Endometrial microvascular endothelial cells (primary cell): ENCODE results near the gene XCL1. TPM values are rescaled to one million over a fixed set of nuclear protein-coding genes. Genes with fewer than 3 reads are reported as not detected.

ENCODE experiments used
- in situ Hi-C: cut with HindIII; loops from 2 replicates; pipeline ENCODE4 v1.10.0; 2017; ENCODE audit warnings: low sequenced_read_pairs, low pct_unique_long_range_greater_than_20kb; ENCODE audit errors: inconsistent ontology term
- total RNA-seq: library from RNA; depleted of rRNA; stranded (reverse); fragments of >200 nt; gene quantifications from one replicate; pipeline ENCODE4 v1.2.3, GENCODE V29; 2015; ENCODE audit errors: inconsistent ontology term

Gene XCL1
- total RNA-seq, 1 donor from 2014 or later: not detected

DNA sequence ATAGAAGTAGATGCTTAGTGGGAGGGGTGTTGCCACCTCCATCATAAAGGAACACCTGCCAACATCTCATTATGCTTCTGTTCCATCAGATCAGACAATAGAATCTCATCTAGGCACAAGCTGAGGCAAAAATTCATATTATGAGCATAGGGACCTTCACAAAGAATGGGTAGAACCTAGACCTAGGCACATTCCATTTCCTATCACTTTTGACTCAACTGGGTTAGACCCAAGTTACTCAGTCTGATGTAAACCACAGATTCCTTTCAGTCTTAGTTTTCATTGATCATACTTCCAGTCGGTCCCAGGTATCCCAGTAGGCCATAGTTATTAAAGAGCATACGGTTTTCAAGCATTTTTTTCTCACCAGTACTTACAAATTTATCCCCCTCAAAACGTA is 21.7 kb downstream of the XCL1 start:
- in situ Hi-C loops: no loop called here

DNA sequence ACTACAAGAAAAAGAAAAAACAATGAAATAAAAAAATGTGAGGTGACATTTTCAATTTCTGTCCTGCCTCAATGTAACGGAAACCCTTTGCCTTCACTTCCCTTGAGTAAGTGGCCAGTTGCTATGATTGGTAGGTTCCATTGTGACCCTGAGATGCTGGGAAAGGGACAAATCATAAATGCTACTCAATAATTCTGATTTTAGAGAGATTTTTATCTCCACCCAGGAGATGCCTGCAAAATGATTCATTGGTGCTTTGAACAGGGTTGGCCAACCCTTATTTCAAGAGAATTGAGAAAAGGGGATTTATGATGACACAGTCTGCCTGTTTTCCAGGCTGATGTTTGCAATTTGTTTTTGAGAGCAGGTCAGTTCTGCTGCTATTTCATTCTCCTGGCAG is 22.5 kb downstream of the XCL1 start:
- in situ Hi-C loops: no loop called here

DNA sequence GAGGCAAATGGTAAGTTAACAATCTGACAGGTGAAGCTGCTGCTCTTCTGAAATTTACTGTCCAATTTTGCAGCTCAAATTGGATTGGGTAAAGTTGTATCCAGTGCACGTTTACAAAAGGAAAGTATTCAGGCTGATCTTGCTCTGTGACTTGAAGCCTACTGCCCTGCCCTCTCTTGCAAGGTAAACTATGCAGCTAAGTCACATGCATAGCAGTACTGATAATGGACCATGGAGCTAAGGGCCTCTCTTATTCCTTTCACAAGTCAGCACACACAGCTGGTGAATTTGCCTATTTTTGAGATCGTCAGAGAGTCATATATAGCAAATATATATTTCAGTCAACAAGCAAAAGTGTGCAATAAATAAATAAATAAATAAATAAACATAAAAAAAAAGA is 23.2 kb downstream of the XCL1 start:
- in situ Hi-C loops: no loop called here

DNA sequence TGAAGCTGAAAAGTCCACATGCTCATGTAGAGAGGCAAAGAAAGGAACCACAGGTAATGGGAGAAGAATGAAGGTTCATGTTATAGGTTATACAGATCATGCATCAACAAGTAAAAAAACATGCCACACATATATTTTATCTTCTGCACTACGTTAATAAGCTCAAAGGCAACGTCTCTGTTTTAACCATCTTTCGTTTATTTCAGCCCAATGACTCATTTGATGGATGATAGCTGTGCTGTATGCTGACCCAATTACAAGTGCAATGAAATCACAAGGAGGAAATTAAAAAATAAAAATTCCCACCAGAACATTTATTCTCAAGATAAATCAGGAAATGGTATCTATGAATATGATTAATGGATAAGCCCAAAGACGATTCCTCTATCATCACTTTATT is 24.6 kb downstream of the XCL1 start:
- in situ Hi-C loops: no loop called here

DNA sequence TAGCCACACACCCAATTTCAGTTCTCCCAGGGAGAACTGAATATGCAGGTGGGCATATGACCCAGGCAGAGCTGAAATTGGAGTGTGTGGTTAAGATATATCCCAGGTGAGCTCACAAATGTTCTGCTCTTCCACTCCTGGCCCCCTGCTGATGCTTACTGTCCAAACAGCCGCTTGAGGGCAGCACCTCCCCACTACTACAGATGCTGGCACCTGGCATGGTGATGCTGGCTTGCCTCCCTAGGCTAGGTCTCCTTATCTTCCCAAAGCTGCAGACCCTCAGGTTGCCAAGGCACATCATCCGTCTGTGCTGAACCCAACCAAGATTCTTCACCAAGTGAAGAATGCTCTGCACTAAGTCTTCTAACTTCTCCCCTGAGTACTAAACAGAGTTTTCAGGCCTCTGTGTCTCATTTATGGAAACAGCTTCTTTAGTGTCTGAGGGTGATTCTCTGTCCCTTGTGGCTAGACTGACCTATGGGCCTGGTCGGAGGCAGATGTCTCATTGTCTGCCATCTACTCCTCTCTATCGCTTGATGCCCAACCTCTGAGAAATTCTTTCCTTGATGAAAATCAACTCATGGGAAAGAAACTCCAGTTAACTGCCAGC is 27.2 kb downstream of the XCL1 start:
- in situ Hi-C loops: no loop called here

DNA sequence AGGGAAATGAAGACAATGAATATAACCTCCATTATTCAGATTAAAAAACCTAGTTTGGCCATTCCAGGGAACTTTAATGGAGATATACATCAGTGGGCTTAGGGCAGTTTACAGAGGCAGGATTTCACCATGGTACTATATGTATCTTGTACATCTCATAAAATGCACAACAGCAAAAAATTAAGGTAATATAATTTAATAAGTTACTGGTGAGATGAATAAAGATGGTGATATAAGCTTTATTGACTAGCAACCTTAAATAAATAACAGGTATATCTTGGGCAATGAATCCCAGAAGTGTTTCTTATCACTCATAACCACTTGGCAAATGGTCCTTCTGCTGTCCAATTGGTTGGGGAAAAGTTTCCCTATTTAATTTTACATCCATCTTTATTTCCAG is 29.0 kb downstream of the XCL1 start:
- in situ Hi-C loops: no loop called here

DNA sequence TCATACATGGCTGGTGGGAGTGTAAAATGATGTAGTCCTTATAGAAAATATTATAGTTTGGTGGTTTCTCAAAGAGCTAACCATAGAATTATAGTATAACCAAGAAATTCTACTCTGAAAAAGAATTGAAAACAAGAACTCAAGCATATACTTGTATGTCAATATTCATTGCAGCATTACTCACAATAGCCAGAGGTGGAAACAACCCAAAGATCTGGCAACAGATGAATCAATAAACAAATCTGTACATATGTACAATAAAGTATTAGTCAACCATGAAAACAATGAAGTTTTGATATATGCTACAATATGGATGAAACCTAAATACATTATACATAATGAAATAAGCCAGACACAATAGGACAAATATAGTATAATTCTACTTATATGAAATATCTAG is 29.7 kb downstream of the XCL1 start:
- in situ Hi-C loops: no loop called here

DNA sequence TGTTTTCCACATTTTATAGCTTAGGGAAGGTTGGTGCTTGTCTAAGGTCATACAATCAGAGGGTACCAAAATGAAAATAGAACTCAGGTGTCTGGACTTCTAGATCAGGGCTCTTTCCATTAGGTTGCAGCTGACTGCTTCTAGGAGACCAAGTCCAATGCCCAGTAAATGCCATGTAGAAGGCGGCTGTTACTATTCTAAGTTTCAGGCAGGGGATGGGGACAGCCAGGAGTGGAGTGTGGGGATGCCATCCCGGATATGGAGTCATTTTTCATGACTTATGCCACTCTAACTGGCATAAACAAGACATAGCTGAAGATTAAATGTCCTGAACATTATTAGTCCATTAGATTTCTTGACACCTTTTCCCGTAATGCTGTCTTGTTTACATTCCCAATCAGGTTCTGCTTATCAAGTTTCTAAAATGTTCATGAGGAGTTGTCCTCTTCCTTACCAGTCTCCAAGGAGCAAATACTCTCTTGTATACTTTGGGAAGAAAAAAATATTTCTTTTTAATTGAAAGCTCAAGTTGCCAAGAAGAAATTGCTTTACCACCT is 31.5 kb downstream of the XCL1 start:
- in situ Hi-C loops: no loop called here

DNA sequence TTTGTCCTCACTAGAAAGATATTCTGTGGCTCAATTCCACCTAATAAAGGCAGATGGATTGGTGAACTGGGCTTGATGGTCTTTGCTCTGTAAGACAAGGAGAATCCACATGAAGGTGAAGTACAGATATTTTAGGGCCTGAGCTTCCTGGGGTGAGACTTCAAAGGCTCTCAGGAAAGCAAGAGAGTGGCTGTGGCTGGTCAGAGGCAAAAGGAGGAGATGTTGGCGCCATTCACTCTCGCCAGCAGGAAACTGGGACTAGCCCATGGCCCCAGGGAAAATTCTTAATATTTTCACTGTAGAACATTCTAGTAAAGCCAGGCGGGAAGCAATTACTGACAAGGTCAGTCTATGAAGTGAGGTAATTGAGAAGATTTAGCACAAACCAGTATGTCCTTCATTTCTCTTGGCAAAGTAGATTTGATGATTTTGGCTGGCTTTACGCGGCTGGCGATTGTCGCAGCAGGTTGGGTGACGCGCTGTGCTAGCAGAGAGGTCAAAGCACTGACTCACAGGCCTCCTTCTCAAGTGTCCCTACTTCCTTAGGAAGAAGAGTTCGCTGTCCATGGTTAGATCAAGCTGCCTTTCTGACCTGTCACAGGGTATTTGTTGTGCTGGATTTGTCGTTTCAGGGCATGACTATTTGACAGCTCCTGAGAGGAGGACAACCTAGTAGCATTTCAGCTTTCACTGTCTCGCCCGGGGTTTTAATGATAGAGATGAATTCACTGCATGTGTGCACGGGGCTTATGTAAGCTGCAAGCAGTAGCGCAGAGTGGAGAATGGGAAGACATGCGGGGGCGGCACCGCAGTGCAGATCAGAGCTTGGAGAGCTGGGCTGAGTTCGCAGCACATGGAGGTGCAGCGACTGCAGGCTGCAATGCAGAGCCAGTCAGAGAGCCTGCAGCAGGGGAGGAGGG is 32.7 kb downstream of the XCL1 start:
- in situ Hi-C loops: no loop called here

DNA sequence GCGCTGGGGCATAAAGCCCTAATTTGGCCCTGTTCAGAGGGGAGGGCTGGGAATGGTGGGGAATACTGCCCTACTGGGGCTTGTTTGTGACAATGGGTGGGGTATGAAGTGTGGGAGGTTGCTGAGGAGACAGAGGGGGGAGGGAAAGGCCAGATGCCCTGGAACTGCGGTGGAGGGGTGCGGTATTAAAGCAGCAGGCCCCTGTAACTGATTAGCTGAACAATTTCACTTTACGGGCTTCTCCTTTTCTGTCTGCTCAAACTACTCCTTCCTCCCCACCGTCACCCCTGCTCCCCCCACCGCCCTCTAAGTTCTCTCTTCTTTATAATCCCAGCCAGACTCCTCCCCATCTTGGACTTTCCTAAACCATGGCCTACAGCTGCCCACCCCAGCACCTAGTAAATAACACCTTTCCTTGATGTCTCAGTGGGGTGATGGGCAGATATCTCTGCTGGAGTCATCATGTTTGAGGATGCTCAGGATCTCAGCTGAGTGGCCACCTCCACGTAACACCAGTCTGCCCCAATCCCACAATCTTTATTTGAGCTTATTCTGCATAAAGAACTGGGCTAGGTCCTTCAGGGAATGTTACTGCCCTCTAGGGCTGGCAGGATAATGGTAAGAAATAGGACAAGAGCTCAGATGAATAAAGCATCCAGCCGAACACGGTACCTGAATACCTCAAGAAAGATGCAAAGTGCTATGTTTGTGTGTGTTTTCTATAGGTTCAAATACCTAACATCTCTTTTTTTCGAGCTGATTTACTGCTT is 33.5 kb downstream of the XCL1 start:
- in situ Hi-C loops: no loop called here

DNA sequence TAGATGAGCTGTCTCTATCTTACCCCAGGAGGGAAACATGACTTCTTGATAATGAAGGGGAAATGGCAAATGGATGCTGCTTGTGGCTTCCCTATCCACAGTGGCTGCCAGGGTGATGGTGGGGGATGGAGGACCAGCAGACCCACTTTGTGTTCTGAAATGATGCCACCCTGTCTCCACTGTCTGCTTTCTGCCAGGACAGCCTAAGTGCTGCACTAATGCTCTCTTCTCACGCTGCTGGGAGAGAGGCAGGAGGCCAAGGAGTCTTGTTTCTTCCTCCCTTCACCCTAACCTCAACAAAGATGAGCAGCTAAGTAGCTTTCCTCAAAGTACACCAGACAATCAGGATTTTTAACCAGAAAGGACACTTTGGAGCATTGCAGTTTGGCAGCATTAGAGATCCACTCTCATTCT is 36.6 kb downstream of the XCL1 start:
- in situ Hi-C loops: no loop called here

DNA sequence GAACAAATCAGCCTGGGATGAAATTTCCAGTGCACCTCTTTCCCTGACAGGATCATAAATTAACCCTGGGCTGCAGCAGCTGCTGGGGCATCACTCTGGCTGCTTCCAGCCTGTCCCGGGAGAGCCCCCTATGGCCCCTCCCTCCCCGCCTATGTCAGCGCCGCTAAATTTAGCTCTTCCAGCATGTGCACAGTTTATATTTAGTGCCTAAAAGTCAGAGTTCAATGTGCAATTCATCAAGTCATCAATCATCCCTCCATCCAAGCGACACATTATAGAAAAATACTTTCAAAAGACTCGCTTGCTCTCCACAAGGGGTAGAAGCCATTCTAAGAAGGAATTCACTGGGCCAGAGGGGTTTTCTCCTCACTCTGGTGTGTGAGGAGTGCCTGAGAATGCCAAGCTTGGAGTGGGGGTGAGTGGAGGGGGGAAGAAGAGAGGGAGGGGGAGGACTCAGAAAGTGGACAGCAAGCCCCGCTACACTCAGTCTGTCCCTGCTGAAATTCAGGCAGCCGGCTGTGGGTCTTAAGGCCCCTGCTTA is 37.4 kb downstream of the XCL1 start:
- in situ Hi-C loops: no loop called here

DNA sequence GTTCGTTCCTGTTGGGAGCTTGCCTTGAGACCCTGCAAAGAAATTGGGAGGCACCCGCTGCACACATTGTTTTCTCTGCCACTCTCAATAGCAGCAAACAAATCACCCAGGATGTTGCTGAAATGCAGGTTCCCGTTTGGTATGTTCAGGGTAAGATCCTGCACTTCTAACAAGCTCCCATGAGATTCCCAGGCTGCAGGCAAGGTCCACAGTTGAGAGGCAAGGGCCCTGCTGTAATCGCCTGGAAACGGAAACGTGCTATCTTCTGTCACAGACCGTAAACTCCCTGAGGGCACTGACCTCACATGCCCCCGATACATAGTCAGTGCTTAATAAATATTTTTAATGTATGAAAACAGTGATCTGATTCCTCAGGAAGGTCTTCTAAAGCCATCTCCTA is 37.8 kb downstream of the XCL1 start:
- in situ Hi-C loops: no loop called here

DNA sequence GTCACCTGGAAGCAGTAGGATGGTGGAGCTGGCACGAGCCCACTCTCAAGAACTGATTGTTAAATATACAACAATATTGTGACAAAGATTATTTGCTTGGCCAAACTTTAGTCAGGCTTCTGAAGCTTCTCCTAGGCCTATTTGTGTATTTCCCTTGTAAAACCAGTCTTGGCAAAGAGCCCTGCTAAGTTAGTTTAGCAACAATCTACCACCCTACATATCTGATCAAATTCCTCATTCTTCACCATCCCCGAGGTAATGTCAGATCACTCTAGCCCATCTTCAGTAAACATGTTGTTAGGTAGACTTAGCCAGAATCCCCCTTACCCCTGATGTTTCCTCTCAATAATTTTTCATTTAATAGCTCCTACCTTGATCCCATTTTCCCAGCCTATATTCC is 39.6 kb downstream of the XCL1 start:
- in situ Hi-C loops: no loop called here

DNA sequence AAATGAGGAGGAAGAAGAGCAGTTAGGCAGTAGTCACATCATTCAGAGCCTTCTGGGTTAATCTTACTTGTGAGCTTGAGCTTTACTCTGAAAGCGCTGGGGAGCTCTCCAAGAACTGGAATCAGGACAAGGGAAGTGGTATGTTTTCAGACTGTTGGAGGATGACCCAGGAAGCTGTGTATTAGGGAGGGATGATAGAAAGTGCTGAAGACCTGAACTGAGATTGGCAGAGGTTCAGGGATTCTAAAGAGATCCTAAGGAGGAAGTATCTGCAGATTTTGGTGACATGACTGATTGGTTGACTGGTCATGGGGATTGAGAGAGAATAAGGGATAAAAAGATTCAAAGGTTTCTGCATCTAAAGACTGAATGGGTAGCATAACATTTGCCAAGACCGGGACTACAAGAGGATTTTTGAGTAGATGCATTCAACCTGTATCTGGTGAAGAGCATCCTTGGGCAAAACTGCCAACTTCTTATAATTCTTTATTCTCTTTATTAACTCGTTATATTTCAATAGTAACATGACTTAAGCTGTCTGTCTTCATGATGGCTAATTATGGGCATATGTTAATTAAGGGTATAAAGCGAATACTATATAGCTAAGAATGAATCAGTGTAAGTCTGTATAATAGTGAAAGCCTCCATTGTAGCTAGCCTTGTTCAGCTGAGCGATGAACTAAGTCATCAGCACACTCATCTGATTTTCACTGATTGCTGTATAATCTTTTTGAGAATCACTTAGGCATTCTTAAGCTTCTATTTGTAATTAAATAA is 41.8 kb downstream of the XCL1 start:
- in situ Hi-C loops: no loop called here

DNA sequence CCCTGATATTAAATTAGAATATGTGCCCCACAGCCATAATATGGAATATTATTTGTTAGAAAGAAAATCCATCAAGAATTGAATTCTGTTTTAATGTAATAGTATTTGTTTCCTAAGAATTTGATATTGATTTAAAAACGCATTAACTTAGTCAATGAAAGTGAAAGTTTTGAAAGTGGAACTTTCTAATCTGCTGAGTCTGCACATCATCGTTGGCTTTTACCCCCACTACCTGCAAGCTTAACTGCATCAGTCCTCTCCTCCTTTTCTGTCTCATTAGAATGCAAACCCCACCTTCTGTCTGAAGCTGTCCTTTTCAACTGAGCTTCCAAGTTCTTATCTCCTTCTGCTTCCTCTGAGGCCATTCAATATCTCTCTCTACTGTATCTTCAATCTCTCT is 42.5 kb downstream of the XCL1 start:
- in situ Hi-C loops: no loop called here

DNA sequence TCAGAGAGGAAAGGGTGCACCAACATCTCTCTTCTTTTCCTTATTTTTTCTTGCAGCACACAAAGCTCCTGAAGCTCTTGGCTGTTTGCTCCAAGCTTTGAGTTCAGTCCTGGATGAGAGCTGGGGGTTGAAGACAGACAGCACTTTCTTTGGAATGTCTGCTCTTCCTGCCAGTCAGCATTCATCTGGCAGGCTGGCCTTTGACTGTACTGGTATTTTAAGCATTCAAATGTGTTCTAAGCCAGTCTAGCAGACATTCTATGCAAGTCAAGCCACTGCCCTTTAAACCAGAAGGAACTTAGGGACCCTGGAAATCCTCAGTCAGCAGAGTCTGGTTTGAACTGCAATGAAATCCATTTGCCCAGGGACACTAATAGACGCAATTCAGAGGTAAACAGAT is 45.0 kb downstream of the XCL1 start:
- in situ Hi-C loops: no loop called here

DNA sequence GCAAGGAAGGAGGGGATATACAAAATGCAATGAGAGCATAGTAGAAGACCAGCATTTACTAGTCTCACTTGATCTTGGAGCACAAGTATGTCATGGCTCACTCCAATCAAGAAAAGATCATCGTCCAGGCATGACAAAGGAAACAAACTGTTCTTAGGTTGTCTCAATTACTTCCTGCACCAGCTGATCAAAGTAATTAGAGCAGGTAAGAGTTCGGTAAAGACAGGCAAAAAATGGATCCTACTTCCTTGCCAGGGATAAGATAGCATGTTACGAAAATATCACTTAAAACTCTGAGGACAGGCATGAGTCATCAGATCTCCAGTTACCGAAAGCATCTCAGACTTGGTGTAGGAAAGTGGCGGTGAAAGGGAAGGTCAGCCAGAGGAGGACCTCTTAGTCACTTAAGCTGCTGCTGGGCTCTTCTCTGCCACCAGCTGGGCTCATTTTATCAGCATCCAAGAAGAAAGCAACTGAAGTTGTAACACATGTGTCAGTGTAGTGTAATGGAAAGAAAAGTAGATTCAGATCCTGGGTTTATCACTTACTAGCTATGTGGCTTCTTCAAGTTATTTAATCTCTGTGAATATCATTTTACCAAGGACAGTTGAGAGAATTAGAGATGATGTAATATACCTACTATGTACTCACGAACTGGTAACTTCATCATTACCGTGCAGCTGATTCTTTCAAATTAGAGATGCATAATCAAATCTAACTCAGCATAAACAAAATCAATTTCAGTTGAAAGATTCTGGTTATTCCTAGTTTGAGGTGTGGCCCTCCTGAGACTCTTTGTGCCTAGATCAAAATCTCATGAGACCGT is 46.8 kb downstream of the XCL1 start:
- in situ Hi-C loops: no loop called here
